ENCODE data around the gene WASL.
A peak's percentile ranks its signal among the peaks of the same experiment; 100 is the strongest.

Gene WASL

GRCh38 chr7:123669485-123669884 lies 79.3 kb downstream of the WASL start:
- TF ChIP-seq CTCF (IDR thresholded peaks at IDR 0.05; ENCODE audit: low read depth, low read length) = no peak
- no peak overlapping the region for H3K4me3 ChIP-seq (replicated peaks in 1 of 2; ENCODE audit: low read depth in 2 of 2, low read length in 2 of 2)
- no peak for DNase-seq (ENCODE audit: low read depth in 2 of 2)

GRCh38 chr7:123666492-123666891 lies 82.3 kb downstream of the WASL start:
- no peak for TF ChIP-seq CTCF (IDR thresholded peaks at IDR 0.05; ENCODE audit: low read depth, low read length)
- H3K4me3 ChIP-seq (replicated peaks in 1 of 2; ENCODE audit: low read depth in 2 of 2, low read length in 2 of 2) = no peak overlapping the region
- no peak for DNase-seq (ENCODE audit: low read depth in 2 of 2)

- no peak for TF ChIP-seq CTCF (IDR thresholded peaks at IDR 0.05; ENCODE audit: low read depth, low read length)
- peak in 1 of 2 donors; percentile 22 for DNase-seq (ENCODE audit: low read depth in 2 of 2)
These were observed 82.9 kb downstream of the WASL start for GRCh38 chr7:123665896-123666295.

GRCh38 chr7:123665157-123665556 lies 83.6 kb downstream of the WASL start:
- TF ChIP-seq CTCF (IDR thresholded peaks at IDR 0.05; ENCODE audit: low read depth, low read length) = no peak
- H3K4me3 ChIP-seq (replicated peaks in 1 of 2; ENCODE audit: low read depth in 2 of 2, low read length in 2 of 2) = no peak overlapping the region
- no peak for DNase-seq (ENCODE audit: low read depth in 2 of 2)

More at GRCh38 chr7:123665896-123666295, 82.9 kb downstream of the WASL start:
- no peak overlapping the region for H3K4me3 ChIP-seq (replicated peaks in 1 of 2; ENCODE audit: low read depth in 2 of 2, low read length in 2 of 2)

GRCh38 chr7:123663200-123663599 lies 85.6 kb downstream of the WASL start:
- H3K4me3 ChIP-seq (replicated peaks in 1 of 2; ENCODE audit: low read depth in 2 of 2, low read length in 2 of 2) = no peak overlapping the region
- DNase-seq (ENCODE audit: low read depth in 2 of 2) = no peak

GRCh38 chr7:123662755-123663154 lies 86.0 kb downstream of the WASL start:
- H3K4me3 ChIP-seq (replicated peaks in 1 of 2; ENCODE audit: low read depth in 2 of 2, low read length in 2 of 2) = no peak overlapping the region
- DNase-seq (ENCODE audit: low read depth in 2 of 2) = no peak
- no peak for TF ChIP-seq CTCF (IDR thresholded peaks at IDR 0.05; ENCODE audit: low read depth, low read length)

More at GRCh38 chr7:123663200-123663599, 85.6 kb downstream of the WASL start:
- TF ChIP-seq CTCF (IDR thresholded peaks at IDR 0.05; ENCODE audit: low read depth, low read length) = no peak

GRCh38 chr7:123662293-123662692 lies 86.5 kb downstream of the WASL start:
- TF ChIP-seq CTCF (IDR thresholded peaks at IDR 0.05; ENCODE audit: low read depth, low read length) = no peak
- H3K4me3 ChIP-seq (replicated peaks in 1 of 2; ENCODE audit: low read depth in 2 of 2, low read length in 2 of 2) = no peak overlapping the region
- no peak for DNase-seq (ENCODE audit: low read depth in 2 of 2)

Data from cardiac fibroblast (primary cell).